PFSK-1 (cell line): ENCODE measurements around the gene ACAA1.

Source experiments
- FOXP2 ChIP-seq: optimal IDR thresholded peaks from 2 replicates; pipeline ENCODE3; 2011; ENCODE audit warnings: borderline replicate concordance, control low read depth, inconsistent platforms; ENCODE audit not compliant: insufficient read depth; ENCODE audit errors: extremely low read length, extremely low read depth
- POLR2AphosphoS5 ChIP-seq: IDR thresholded peaks from 2 replicates; pipeline ENCODE4 v1.6.1; 2012; ENCODE audit warnings: low read depth, mild to moderate bottlenecking, control low read depth, low read length, moderate library complexity
- SIN3A ChIP-seq: IDR thresholded peaks from 2 replicates; pipeline ENCODE4 v1.6.1; 2012; ENCODE audit warnings: mild to moderate bottlenecking, low read length, moderate library complexity, borderline replicate concordance; ENCODE audit not compliant: insufficient read depth
- TAF1 ChIP-seq: IDR thresholded peaks from 2 replicates; pipeline ENCODE4 v1.6.1; 2012; ENCODE audit warnings: low read length, control low read depth, borderline replicate concordance; ENCODE audit not compliant: insufficient read depth
- TF ChIP-seq, protein P1 (sequence below), 2 experiments: IDR thresholded peaks; 2 replicates each; pipeline versions ENCODE4 v1.6.1 to v1.8.0; 2011 to 2012; ENCODE audit warnings: low read depth in 2 of 2, low read length in 2 of 2, control low read depth in 1 of 2, inconsistent platforms in 1 of 2, mild to moderate bottlenecking in 1 of 2, moderate library complexity in 1 of 2; ENCODE audit not compliant: insufficient read depth in 1 of 2

DNA sequence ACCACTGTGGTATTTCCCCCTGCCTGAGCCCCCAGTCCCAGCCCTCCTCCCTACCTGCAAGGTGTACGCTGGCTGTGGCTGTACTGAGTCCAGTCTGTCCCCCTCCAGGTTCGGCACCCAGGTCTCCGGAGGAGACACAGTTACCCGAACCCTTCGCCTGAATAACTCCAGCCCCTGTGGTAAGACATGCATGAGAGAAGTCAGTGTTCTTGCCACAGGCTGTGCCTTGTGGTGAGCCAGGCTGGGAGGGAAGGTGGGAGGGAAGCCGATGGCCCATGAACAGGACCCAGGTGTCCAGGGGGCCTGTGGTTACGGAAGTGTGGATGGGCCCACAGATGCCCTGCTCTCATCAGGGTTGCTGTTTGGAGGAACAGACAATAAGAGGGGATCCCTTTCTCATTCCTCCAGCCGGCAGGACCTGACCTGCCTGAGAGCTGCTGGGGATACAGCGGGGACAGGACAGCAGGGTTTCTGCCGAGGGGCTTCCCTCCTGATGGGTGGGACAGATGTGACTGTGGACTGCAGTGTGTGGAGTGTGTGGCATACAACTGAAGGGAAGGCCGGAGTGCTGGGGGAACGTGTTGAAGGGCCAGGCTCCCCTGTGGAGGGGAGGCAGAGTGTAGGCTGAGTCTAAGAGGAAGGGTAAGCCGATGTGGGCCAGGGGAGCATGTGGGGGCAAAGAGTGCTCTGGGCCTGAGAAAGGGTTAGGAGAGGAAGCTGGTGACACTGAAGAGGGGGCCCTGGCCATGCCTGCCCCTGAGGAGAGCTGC is 21.9 kb downstream of the ACAA1 start:
- no peak for TF ChIP-seq POLR2AphosphoS5
- TF ChIP-seq TAF1: no peak
- no peak for TF ChIP-seq SIN3A
- TF ChIP-seq, protein P1, sequence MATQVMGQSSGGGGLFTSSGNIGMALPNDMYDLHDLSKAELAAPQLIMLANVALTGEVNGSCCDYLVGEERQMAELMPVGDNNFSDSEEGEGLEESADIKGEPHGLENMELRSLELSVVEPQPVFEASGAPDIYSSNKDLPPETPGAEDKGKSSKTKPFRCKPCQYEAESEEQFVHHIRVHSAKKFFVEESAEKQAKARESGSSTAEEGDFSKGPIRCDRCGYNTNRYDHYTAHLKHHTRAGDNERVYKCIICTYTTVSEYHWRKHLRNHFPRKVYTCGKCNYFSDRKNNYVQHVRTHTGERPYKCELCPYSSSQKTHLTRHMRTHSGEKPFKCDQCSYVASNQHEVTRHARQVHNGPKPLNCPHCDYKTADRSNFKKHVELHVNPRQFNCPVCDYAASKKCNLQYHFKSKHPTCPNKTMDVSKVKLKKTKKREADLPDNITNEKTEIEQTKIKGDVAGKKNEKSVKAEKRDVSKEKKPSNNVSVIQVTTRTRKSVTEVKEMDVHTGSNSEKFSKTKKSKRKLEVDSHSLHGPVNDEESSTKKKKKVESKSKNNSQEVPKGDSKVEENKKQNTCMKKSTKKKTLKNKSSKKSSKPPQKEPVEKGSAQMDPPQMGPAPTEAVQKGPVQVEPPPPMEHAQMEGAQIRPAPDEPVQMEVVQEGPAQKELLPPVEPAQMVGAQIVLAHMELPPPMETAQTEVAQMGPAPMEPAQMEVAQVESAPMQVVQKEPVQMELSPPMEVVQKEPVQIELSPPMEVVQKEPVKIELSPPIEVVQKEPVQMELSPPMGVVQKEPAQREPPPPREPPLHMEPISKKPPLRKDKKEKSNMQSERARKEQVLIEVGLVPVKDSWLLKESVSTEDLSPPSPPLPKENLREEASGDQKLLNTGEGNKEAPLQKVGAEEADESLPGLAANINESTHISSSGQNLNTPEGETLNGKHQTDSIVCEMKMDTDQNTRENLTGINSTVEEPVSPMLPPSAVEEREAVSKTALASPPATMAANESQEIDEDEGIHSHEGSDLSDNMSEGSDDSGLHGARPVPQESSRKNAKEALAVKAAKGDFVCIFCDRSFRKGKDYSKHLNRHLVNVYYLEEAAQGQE (IDR thresholded peaks at IDR 0.05; ENCODE audit: insufficient read depth in 1 of 2, low read depth in 2 of 2, low read length in 2 of 2): no peak
- TF ChIP-seq FOXP2: no peak
